GM18498 (cell line): ENCODE measurements around the gene ARHGEF40.
A peak's percentile ranks its signal among the peaks of the same experiment; 100 is the strongest.
"Not testable (repeated sequence)": the region's sequence is repeated elsewhere in the genome, so short reads cannot be mapped to it uniquely, and the experiment has no call there.

Experiments used
- ATAC-seq: cut with Tn5 transposase; IDR thresholded peaks from one replicate; pipeline ENCODE4 v1.9.1; 2021; ENCODE audit warnings: mild to moderate bottlenecking, moderate library complexity; ENCODE audit not compliant: unreplicated experiment

Gene ARHGEF40

GRCh38 chr14:21039585-21040369, 30.3 kb upstream of the ARHGEF40 start:
- peak; percentile 61 for ATAC-seq

GRCh38 chr14:21040370-21040925, 29.7 kb upstream of the ARHGEF40 start:
- ATAC-seq = no peak

- not testable (repeated sequence) for ATAC-seq
Observed at GRCh38 chr14:21040941-21041340, 29.2 kb upstream of the ARHGEF40 start.

- ATAC-seq = no peak
Observed at GRCh38 chr14:21041676-21042433, 28.2 kb upstream of the ARHGEF40 start, which contains the start of gene RNASE7. TSS of gene RNASE7 (plus strand) at chr14:21042362. CDS start at chr14:21042993, 631 bp downstream.

GRCh38 chr14:21042918-21043317, 27.2 kb upstream of the ARHGEF40 start:
- no peak for ATAC-seq

GRCh38 chr14:21043387-21043973, 26.6 kb upstream of the ARHGEF40 start:
- no peak for ATAC-seq

GRCh38 chr14:21043974-21044618, 26.0 kb upstream of the ARHGEF40 start:
- no peak for ATAC-seq

GRCh38 chr14:21047378-21047781, 22.7 kb upstream of the ARHGEF40 start:
- ATAC-seq = no peak

GRCh38 chr14:21048638-21049037, 21.5 kb upstream of the ARHGEF40 start:
- ATAC-seq = no peak

GRCh38 chr14:21049271-21049673, 20.8 kb upstream of the ARHGEF40 start:
- ATAC-seq = no peak

- ATAC-seq = no peak
Observed at GRCh38 chr14:21050597-21050996, 19.5 kb upstream of the ARHGEF40 start.

GRCh38 chr14:21053184-21054122, 16.7 kb upstream of the ARHGEF40 start:
- ATAC-seq = no peak

GRCh38 chr14:21054123-21054767, 15.9 kb upstream of the ARHGEF40 start:
- no peak for ATAC-seq

- no peak for ATAC-seq
Observed at GRCh38 chr14:21054768-21055145, 15.3 kb upstream of the ARHGEF40 start.

GRCh38 chr14:21055432-21056117, 14.5 kb upstream of the ARHGEF40 start:
- ATAC-seq = no peak

- ATAC-seq = no peak
Observed at GRCh38 chr14:21056520-21057163, 13.5 kb upstream of the ARHGEF40 start.

GRCh38 chr14:21057803-21058675, 12.1 kb upstream of the ARHGEF40 start, which contains the start of gene RNASE8:
TSS of gene RNASE8 (plus strand) at chr14:21057822. CDS start at chr14:21057893, 71 bp downstream.
- no peak for ATAC-seq
